Esophagus muscularis mucosa (tissue), 3 donors: ENCODE data around the gene PPIA.

Source experiments
- CTCF ChIP-seq, 3 experiments: fragments of 200-600 bp in 2 of 3; fragments of 450-650 bp in 1 of 3; sonication (generic) in 2 of 3; IDR thresholded peaks; one replicate each; pipeline ENCODE4 v1.5.1; 2017 to 2019; ENCODE audit warnings: antibody characterized with exemption in 3 of 3, mild to moderate bottlenecking in 2 of 3, moderate library complexity in 1 of 3
- POLR2AphosphoS5 ChIP-seq, 2 donors: sonication (generic); formaldehyde crosslinking; IDR thresholded peaks; one replicate each; pipeline ENCODE4 v1.6.1; 2017; ENCODE audit warnings: antibody characterized with exemption in 2 of 2

GRCh38 chr7:44796504-44797328 is at the start of gene PPIA:
- peak; percentile 88 to 96 for TF ChIP-seq POLR2AphosphoS5 (IDR thresholded peaks at IDR 0.05)
- TF ChIP-seq CTCF (IDR thresholded peaks at IDR 0.05): no peak
